DOHH2 (cell line): ENCODE data around the gene MYH15.
"Not testable (repeated sequence)": the region's sequence is repeated elsewhere in the genome, so short reads cannot be mapped to it uniquely, and the experiment has no call there.

ENCODE experiments used
- H3F3A ChIP-seq: fragments of 200-600 bp; sonication (generic), shearing (Covaris generic); 2 replicates; pipeline ENCODE4 v1.6.0; 2016; ENCODE audit warnings: antibody characterized with exemption, mild to moderate bottlenecking; ENCODE audit not compliant: control insufficient read depth, insufficient read depth
- H3K27ac ChIP-seq: fragments of 200-600 bp; sonication (generic); 2 replicates; pipeline ENCODE4 v1.5.1; 2014; ENCODE audit warnings: low read depth, mild to moderate bottlenecking, low read length, moderate library complexity
- H3K27me3 ChIP-seq: fragments of 200-600 bp; sonication (generic); 2 replicates; pipeline ENCODE4 v1.6.1; 2014; ENCODE audit warnings: mild to moderate bottlenecking, low read length, mixed read lengths; ENCODE audit not compliant: control insufficient read depth
- H3K36me3 ChIP-seq: fragments of 200-600 bp; sonication (generic); 2 replicates; pipeline ENCODE4 v1.6.1; 2014; ENCODE audit warnings: mild to moderate bottlenecking, low read length, moderate library complexity, mixed read lengths; ENCODE audit not compliant: control insufficient read depth
- H3K4me1 ChIP-seq: fragments of 200-600 bp; sonication (generic); 2 replicates; pipeline ENCODE4 v1.6.1; 2014; ENCODE audit warnings: mild to moderate bottlenecking, low read length, mixed read lengths; ENCODE audit not compliant: control insufficient read depth
- H3K4me2 ChIP-seq: fragments of 200-600 bp; sonication (generic); 2 replicates; pipeline ENCODE4 v1.6.0; 2014; ENCODE audit warnings: mild to moderate bottlenecking, low read length, moderate library complexity
- H3K4me3 ChIP-seq: fragments of 200-600 bp; sonication (generic); 2 replicates; pipeline ENCODE4 v1.5.1; 2014; ENCODE audit warnings: mild to moderate bottlenecking, low read length, mixed read lengths
- H3K79me2 ChIP-seq: fragments of 200-600 bp; sonication (generic); 2 replicates; pipeline ENCODE4 v1.6.1; 2014; ENCODE audit warnings: mild to moderate bottlenecking, low read length, mixed read lengths; ENCODE audit not compliant: control insufficient read depth
- H3K9me2 ChIP-seq: fragments of 200-600 bp; sonication (generic); replicated peaks from 2 replicates; pipeline ENCODE4 v1.6.1; 2014; ENCODE audit warnings: mild to moderate bottlenecking, low read length, mixed read lengths; ENCODE audit not compliant: control insufficient read depth
- H3K9me3 ChIP-seq: fragments of 200-600 bp; sonication (generic); 2 replicates; pipeline ENCODE4 v1.6.1; 2014; ENCODE audit warnings: antibody characterized with exemption, low read length, mixed read lengths; ENCODE audit not compliant: control insufficient read depth, insufficient read depth
- H4K20me1 ChIP-seq: fragments of 200-600 bp; sonication (generic); 2 replicates; pipeline ENCODE4 v1.6.0; 2014; ENCODE audit warnings: low read depth, mild to moderate bottlenecking, antibody characterized with exemption, low read length, moderate library complexity; ENCODE audit not compliant: control insufficient read depth, insufficient read depth
- EZH2phosphoT487 ChIP-seq: fragments of 200-600 bp; sonication (generic); IDR thresholded peaks from 2 replicates; pipeline ENCODE4 v1.6.1; 2017; ENCODE audit warnings: borderline replicate concordance, mild to moderate bottlenecking, antibody characterized with exemption, low read length, moderate library complexity, mixed read lengths
- TF ChIP-seq, protein P1 (sequence below): fragments of 200-600 bp; sonication (generic); IDR thresholded peaks from one replicate; pipeline ENCODE4 v1.5.1; 2014; ENCODE audit warnings: antibody characterized with exemption, mild to moderate bottlenecking, low read depth, low read length; ENCODE audit not compliant: poor library complexity, severe bottlenecking

MYH15 gene

GRCh38 chr3:108381529-108382140 is 128.8 kb downstream of the MYH15 start:
- TF ChIP-seq, protein P1, sequence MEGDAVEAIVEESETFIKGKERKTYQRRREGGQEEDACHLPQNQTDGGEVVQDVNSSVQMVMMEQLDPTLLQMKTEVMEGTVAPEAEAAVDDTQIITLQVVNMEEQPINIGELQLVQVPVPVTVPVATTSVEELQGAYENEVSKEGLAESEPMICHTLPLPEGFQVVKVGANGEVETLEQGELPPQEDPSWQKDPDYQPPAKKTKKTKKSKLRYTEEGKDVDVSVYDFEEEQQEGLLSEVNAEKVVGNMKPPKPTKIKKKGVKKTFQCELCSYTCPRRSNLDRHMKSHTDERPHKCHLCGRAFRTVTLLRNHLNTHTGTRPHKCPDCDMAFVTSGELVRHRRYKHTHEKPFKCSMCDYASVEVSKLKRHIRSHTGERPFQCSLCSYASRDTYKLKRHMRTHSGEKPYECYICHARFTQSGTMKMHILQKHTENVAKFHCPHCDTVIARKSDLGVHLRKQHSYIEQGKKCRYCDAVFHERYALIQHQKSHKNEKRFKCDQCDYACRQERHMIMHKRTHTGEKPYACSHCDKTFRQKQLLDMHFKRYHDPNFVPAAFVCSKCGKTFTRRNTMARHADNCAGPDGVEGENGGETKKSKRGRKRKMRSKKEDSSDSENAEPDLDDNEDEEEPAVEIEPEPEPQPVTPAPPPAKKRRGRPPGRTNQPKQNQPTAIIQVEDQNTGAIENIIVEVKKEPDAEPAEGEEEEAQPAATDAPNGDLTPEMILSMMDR: no peak
- TF ChIP-seq EZH2phosphoT487: no peak
- Histone ChIP-seq H3K9me2 (no peaks in the 10 kb centered on the region), H3K9me3 (no peaks in the 10 kb centered on the region), H3K4me3 (no peak overlapping the region), H3K4me2 (no peak overlapping the region), H3K36me3 (no peaks in the 10 kb centered on the region), H3K4me1 (no peaks in the 10 kb centered on the region), H3K27ac (no peak overlapping the region), H4K20me1 (no peaks in the 10 kb centered on the region), H3K79me2 (no peaks in the 10 kb centered on the region), H3K27me3 (no peaks in the 10 kb centered on the region), H3F3A (no peaks in the 10 kb centered on the region)

DNA sequence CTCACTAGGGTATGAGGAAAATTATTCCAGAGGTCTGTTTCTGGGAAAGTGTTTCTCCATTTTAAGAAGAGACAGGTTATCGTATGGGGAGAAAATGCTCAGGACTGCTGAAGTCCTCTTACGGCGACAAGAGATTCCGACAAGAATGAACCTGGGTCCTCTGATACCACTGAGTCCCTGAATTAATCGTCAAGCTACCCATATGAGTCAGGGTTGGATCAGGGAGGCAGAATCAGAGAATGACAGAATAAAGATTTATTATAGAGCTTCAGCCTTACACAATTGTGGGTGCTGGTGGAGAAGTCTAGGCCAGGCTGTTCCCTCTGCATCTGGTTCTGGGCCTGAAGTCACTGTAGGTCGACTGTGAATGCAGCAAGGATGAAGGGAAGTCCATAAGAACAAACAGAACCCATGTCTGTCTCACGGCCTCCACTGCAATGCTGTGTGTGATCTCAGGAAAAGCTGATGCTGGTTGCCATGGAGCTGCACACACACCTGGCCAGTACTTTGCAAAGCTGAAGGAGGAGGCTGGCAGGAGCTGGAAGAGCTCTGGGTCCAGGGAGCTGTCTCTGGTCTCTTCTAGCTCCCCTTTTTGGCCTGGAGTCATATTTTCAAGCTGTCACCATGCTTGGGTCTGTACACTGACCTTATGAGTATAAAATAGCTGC is 130.1 kb downstream of the MYH15 start:
- Histone ChIP-seq H4K20me1 (no peaks in the 10 kb centered on the region), H3K9me3 (no peaks in the 10 kb centered on the region), H3K4me2 (no peak overlapping the region), H3K4me1 (no peaks in the 10 kb centered on the region), H3K9me2 (no peaks in the 10 kb centered on the region), H3K4me3 (no peak overlapping the region), H3K27ac (no peak overlapping the region), H3K36me3 (no peaks in the 10 kb centered on the region), H3F3A (no peaks in the 10 kb centered on the region), H3K79me2 (no peaks in the 10 kb centered on the region), H3K27me3 (no peaks in the 10 kb centered on the region)
- TF ChIP-seq, protein P1: no peak
- TF ChIP-seq EZH2phosphoT487: no peak

- H3K27ac ChIP-seq, H3F3A ChIP-seq, H3K36me3 ChIP-seq, H3K4me1 ChIP-seq, H3K9me2 ChIP-seq, H3K4me3 ChIP-seq, H3K79me2 ChIP-seq, H4K20me1 ChIP-seq, H3K9me3 ChIP-seq, H3K27me3 ChIP-seq, H3K4me2 ChIP-seq: not testable (repeated sequence)
Measured at GRCh38 chr3:108378952-108379342, 131.4 kb downstream of the MYH15 start.

DNA sequence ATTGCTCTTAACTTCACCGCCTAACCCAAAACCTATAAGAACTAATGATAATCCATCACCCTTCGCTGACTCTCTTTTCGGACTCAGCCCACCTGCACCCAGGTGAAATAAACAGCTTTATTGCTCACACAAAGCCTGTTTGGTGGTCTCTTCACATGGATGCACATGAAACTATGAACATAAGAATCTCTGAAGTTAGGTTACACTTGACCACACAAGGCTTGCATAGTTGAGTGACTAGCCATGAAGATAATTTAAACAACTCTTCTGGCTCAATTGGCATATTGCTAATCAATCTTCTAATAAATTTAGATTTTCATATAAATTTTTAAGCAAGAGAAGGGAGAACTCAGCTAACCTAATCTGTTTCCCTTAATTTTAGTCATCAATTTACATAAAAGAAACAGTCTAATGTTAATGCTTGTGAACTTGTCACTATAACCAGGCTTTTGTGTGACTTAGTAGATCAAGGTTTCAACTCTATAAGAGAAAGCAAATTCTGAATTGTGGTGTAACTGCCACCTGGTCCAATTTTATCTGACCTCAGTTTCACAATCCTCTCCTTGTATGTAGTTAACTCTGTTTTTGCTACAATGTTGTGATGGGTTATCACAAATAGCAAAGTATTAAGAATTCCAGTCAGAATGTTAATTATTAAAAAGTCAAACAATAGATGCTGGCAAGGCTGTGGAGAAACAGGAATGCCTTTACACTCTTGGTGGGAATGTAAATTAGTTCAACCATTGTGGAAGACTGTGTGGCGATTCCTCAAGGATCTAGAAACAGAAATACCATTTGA is 132.0 kb downstream of the MYH15 start:
- H3K36me3 ChIP-seq: no peaks in the 10 kb centered on the region
- H3K9me3 ChIP-seq: no peaks in the 10 kb centered on the region
- no peak for TF ChIP-seq EZH2phosphoT487
- TF ChIP-seq, protein P1: no peak
- no peaks in the 10 kb centered on the region for H3K4me1 ChIP-seq
- H3K27ac ChIP-seq: no peak overlapping the region
- H3K79me2 ChIP-seq: no peaks in the 10 kb centered on the region
- H3K27me3 ChIP-seq: no peaks in the 10 kb centered on the region
- no peaks in the 10 kb centered on the region for H3F3A ChIP-seq
- H4K20me1 ChIP-seq: no peaks in the 10 kb centered on the region
- no peak overlapping the region for H3K4me2 ChIP-seq
- H3K4me3 ChIP-seq: no peak overlapping the region
- no peaks in the 10 kb centered on the region for H3K9me2 ChIP-seq
